HCT116 (cell line): Measurements from ENCODE around the gene PITPNC1. TPM values are rescaled to one million over a fixed set of nuclear protein-coding genes. Genes with fewer than 3 reads are reported as not detected.

Experiments
- ATAC-seq: fragments of 200-7000 bp; cut with Tn5 transposase; 2 replicates; pipeline ENCODE4 v1.9.1; 2020; ENCODE audit warnings: mild to moderate bottlenecking, moderate library complexity
- BruUV-seq: library from RNA; stranded (reverse); fragments of 400-500 nt; replicated peaks from 2 replicates; lab custom pipeline; 2021; lab: Mats Ljungman, UMichigan
- CTCF ChIA-PET: fragments of 300-600 bp; sonication (Branson Sonifier 250); formaldehyde crosslinking; loops from one replicate; lab custom pipeline; 2021; ENCODE audit warnings: antibody characterized with exemption; lab: Charles Lee
- POLR2A ChIA-PET: fragments of 300-600, 350-600 bp; sonication (Branson Sonifier 250); formaldehyde crosslinking; loops from one replicate; lab custom pipeline; 2021; ENCODE audit warnings: antibody characterized with exemption; lab: Charles Lee
- RAD21 ChIA-PET, 2 experiments: fragments of 300-600 bp; sonication (Branson Sonifier 250); formaldehyde crosslinking; loops; one replicate each; lab custom pipeline; 2023; ENCODE audit warnings: low total read pairs in 2 of 2; ENCODE audit not compliant: uncharacterized antibody in 2 of 2, unreplicated experiment in 2 of 2, low non-redundant PET in 1 of 2; lab: Charles Lee
- DNase-seq: peaks from one replicate; pipeline ENCODE4 v3.0.0-alpha.2; 2010; ENCODE audit warnings: low read depth, low spot score
- H2AFZ ChIP-seq: fragments of 200-600 bp; shearing (Covaris generic), sonication (generic); 2 replicates; pipeline ENCODE4 v1.6.1; 2017; ENCODE audit warnings: low read depth, mixed run types, mixed read lengths, antibody characterized with exemption, low read length; ENCODE audit not compliant: poor library complexity, severe bottlenecking
- H3K27ac ChIP-seq: 2 replicates; pipeline ENCODE4 v1.5.1; 2012; ENCODE audit warnings: low read depth, low read length
- H3K27me3 ChIP-seq: fragments of 200-600 bp; sonication (generic); 2 replicates; pipeline ENCODE4 v1.6.1; 2016; ENCODE audit warnings: mixed run types, low read length, mixed read lengths; ENCODE audit not compliant: insufficient read depth
- H3K36me3 ChIP-seq, 2 experiments: fragments of 200-500 bp in 1 of 2; fragments of 200-600 bp in 1 of 2; sonication (Bioruptor generic) in 1 of 2; sonication (generic) in 1 of 2; 2 replicates each; pipeline versions ENCODE4 v1.5.1 to v1.6.1; 2014 to 2016; ENCODE audit warnings: low read length in 2 of 2, inconsistent platforms in 1 of 2, mixed read lengths in 1 of 2, mixed run types in 1 of 2; ENCODE audit not compliant: insufficient read depth in 2 of 2, control insufficient read depth in 1 of 2
- H3K4me1 ChIP-seq, 2 experiments: fragments of 200-600 bp in 1 of 2; sonication (generic) in 1 of 2; 2 replicates each; pipeline versions ENCODE4 v1.5.1 to v1.6.1; 2012 to 2017; ENCODE audit warnings: low read length in 2 of 2, inconsistent platforms in 1 of 2, mild to moderate bottlenecking in 1 of 2, mixed read lengths in 1 of 2, mixed run types in 1 of 2, moderate library complexity in 1 of 2; ENCODE audit not compliant: insufficient read depth in 2 of 2, control insufficient read depth in 1 of 2
- H3K4me2 ChIP-seq: fragments of 200-600 bp; sonication (generic); 2 replicates; pipeline ENCODE4 v1.6.1; 2017; ENCODE audit warnings: mixed run types, low read length, mixed read lengths
- H3K4me3 ChIP-seq, 2 experiments: fragments of 200-600 bp in 1 of 2; sonication (generic) in 1 of 2; replicated peaks in 1 of 2; 2 replicates each; pipeline ENCODE4 v1.5.1; 2011 to 2016; ENCODE audit warnings: low read length in 2 of 2, control low read depth in 1 of 2, low read depth in 1 of 2, mild to moderate bottlenecking in 1 of 2, mixed read lengths in 1 of 2, mixed run types in 1 of 2
- H3K79me2 ChIP-seq: fragments of 200-600 bp; sonication (generic); 2 replicates; pipeline ENCODE4 v1.6.1; 2017; ENCODE audit warnings: mild to moderate bottlenecking, mixed run types, low read length, moderate library complexity, mixed read lengths; ENCODE audit not compliant: insufficient read depth
- H3K9ac ChIP-seq: fragments of 200-600 bp; sonication (generic); 2 replicates; pipeline ENCODE4 v1.6.1; 2016; ENCODE audit warnings: low read length, mixed read lengths
- H3K9me2 ChIP-seq: fragments of 200-600 bp; sonication (generic), shearing (Covaris generic); 2 replicates; pipeline ENCODE4 v1.6.1; 2017; ENCODE audit warnings: mixed run types, mild to moderate bottlenecking, moderate library complexity; ENCODE audit not compliant: insufficient read depth
- H3K9me3 ChIP-seq, 2 experiments: fragments of 200-500 bp in 1 of 2; fragments of 200-600 bp in 1 of 2; sonication (Bioruptor generic) in 1 of 2; sonication (generic) in 1 of 2; 2 replicates each; pipeline ENCODE4 v1.6.1; 2014 to 2017; ENCODE audit warnings: low read length in 2 of 2, mixed read lengths in 2 of 2, inconsistent platforms in 1 of 2, low read depth in 1 of 2, mild to moderate bottlenecking in 1 of 2, mixed run types in 1 of 2, moderate library complexity in 1 of 2; ENCODE audit not compliant: control insufficient read depth in 1 of 2, insufficient read depth in 1 of 2
- H4K20me1 ChIP-seq: fragments of 200-600 bp; sonication (generic), shearing (Covaris generic); 2 replicates; pipeline ENCODE4 v1.6.1; 2017; ENCODE audit warnings: mixed run types, mild to moderate bottlenecking, moderate library complexity; ENCODE audit not compliant: insufficient read depth
- ATF3 ChIP-seq: IDR thresholded peaks from 2 replicates; pipeline ENCODE4 v1.6.1; 2012
- EGR1 ChIP-seq: IDR thresholded peaks from 2 replicates; pipeline ENCODE4 v1.6.1; 2012; ENCODE audit warnings: low read depth
- FOSL1 ChIP-seq: IDR thresholded peaks from 2 replicates; pipeline ENCODE4 v1.6.1; 2012; ENCODE audit warnings: low read depth
- JUND ChIP-seq: IDR thresholded peaks from 2 replicates; pipeline ENCODE4 v1.6.1; 2012
- RAD21 ChIP-seq: IDR thresholded peaks from 2 replicates; pipeline ENCODE4 v1.6.1; 2012; ENCODE audit warnings: low read depth, mild to moderate bottlenecking
- SIN3A ChIP-seq: IDR thresholded peaks from 2 replicates; pipeline ENCODE4 v1.6.1; 2012; ENCODE audit warnings: low read depth
- SP1 ChIP-seq: IDR thresholded peaks from 2 replicates; pipeline ENCODE4 v1.6.1; 2012; ENCODE audit warnings: low read depth
- ZNF274 ChIP-seq: fragments of 200-500 bp; sonication (Bioruptor generic); IDR thresholded peaks from 2 replicates; pipeline ENCODE4 v1.6.1; 2014; ENCODE audit warnings: mild to moderate bottlenecking, low read depth, low read length, inconsistent platforms
- intact Hi-C: fragments of 100-400 bp; cut with micrococcal nuclease; formaldehyde crosslinking; loops from 2 replicates; pipeline ENCODE4 v1.10.0; 2022
- total RNA-seq: library from RNA; stranded (reverse); gene quantifications from one replicate; pipeline ENCODE4 v1.2.1, GENCODE V29; 2021; ENCODE audit not compliant: unreplicated experiment

The PITPNC1 gene
- total RNA-seq, 1 experiment from 2014 or later = 41.9 TPM

- Histone ChIP-seq H4K20me1 (no peaks in the 10 kb centered on the region), H3K9ac (no peak overlapping the region), H3K36me3 (no peaks in the 10 kb centered on the region), H3K4me1 (peaks cover 5 to 6% of the 10 kb centered on the region in 2 experiments; a peak in 3 of 4 replicates), H3K27me3 (no peaks in the 10 kb centered on the region), H3K4me3 (no peak overlapping the region), H2AFZ (no peak overlapping the region), H3K4me2 (no peak overlapping the region), H3K9me2 (no peaks in the 10 kb centered on the region), H3K27ac (no peak overlapping the region), H3K79me2 (no peaks in the 10 kb centered on the region), H3K9me3 (no peaks in the 10 kb centered on the region)
- ChIA-PET CTCF (no interaction called here), RAD21 (no interaction called here), POLR2A (no interaction called here)
- no TSS peak for BruUV-seq
- ATAC-seq = no peak
- no peak for TF ChIP-seq JUND
- intact Hi-C loops = no loop called here
- no peak for DNase-seq
Measured at GRCh38 chr17:67672592-67673335, 295.7 kb downstream of the PITPNC1 start.

- H3K79me2 ChIP-seq = no peaks in the 10 kb centered on the region
- no peaks in the 10 kb centered on the region for H4K20me1 ChIP-seq
- H3K36me3 ChIP-seq = no peaks in the 10 kb centered on the region
- intact Hi-C loops = no loop called here
- H3K9me3 ChIP-seq = no peaks in the 10 kb centered on the region
- ChIA-PET RAD21 (no interaction called here), CTCF (no interaction called here), POLR2A (no interaction called here)
- H2AFZ ChIP-seq = no peak overlapping the region
- H3K9me2 ChIP-seq = no peaks in the 10 kb centered on the region
- no peaks in the 10 kb centered on the region for H3K27me3 ChIP-seq
- ATAC-seq = no peak
- peaks cover 5 to 6% of the 10 kb centered on the region in 2 experiments; a peak in 3 of 4 replicates for H3K4me1 ChIP-seq
- BruUV-seq = no TSS peak
- no peak overlapping the region for H3K9ac ChIP-seq
- H3K4me2 ChIP-seq = no peak overlapping the region
- H3K4me3 ChIP-seq = no peak overlapping the region
- TF ChIP-seq ZNF274 (no peak), ATF3 (no peak), RAD21 (no peak), FOSL1 (no peak), EGR1 (no peak), JUND (no peak), SP1 (no peak), SIN3A (no peak)
- TF ChIP-seq, all 23 proteins: peak for 0
- no peak overlapping the region for H3K27ac ChIP-seq
- DNase-seq = no peak
Measured at GRCh38 chr17:67675481-67675880, 298.4 kb downstream of the PITPNC1 start.
